HUES6 (cell line): ENCODE data around the gene ITIH1.

Experiments used
- H3K27ac ChIP-seq: 2 replicates; pipeline ENCODE4 v1.7.0; 2013; ENCODE audit warnings: low read depth, mild to moderate bottlenecking, low read length, inconsistent platforms
- H3K27me3 ChIP-seq: 2 replicates; pipeline ENCODE4 v1.6.1; 2013; ENCODE audit warnings: low read length; ENCODE audit not compliant: control insufficient read depth, insufficient read depth
- H3K36me3 ChIP-seq: 2 replicates; pipeline ENCODE4 v1.6.1; 2013; ENCODE audit warnings: low read length; ENCODE audit not compliant: control insufficient read depth, insufficient read depth
- H3K4me1 ChIP-seq: 2 replicates; pipeline ENCODE4 v1.6.1; 2013; ENCODE audit warnings: low read length; ENCODE audit not compliant: control insufficient read depth, insufficient read depth
- H3K4me3 ChIP-seq: 2 replicates; pipeline ENCODE4 v1.5.1; 2013; ENCODE audit warnings: low read depth, low read length
- H3K9ac ChIP-seq: one replicate; pipeline ENCODE4 v1.6.1; 2013; ENCODE audit warnings: mild to moderate bottlenecking, low read length
- H3K9me3 ChIP-seq: 2 replicates; pipeline ENCODE4 v1.6.1; 2013; ENCODE audit warnings: low read depth, low read length; ENCODE audit not compliant: control insufficient read depth, insufficient read depth

Gene ITIH1

DNA sequence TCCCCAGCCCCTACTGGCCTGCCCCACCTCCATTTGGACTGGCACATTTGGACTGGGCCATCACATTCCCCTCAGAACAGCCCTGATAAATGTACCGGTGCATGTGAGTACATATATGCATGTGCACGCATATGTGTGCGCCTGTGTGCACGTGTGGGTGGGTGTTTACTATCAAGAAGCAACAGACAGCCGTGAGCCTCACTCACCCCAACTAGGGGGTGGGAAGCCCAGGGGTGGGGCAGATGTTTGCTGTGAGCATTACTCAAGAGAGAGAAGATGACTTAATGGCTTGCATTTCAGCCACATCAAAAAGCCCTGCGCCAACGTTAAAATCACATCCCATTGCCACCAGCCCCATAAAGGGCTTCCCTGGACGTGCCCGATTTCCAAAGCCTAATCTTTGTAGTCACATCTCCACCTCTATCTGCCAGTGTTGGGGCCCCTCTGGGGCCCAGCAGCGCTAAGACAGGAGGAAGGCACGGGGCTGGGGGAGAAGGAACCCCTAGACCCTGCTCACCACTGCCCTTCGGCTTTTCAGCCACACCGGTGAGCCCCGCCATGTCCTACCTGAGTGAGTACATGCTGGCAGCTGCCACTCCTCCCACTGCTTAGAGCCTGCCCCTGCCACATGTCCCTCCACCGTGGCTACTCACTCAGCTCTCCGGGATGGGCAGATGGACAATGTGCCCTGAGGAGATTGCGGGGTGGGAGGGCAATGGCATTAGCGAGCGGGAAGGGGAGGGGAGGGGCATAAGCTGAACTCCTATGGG is 28.1 kb downstream of the ITIH1 start:
- H3K9me3 ChIP-seq: no peaks in the 10 kb centered on the region
- H3K4me3 ChIP-seq: no peak overlapping the region
- H3K36me3 ChIP-seq: no peaks in the 10 kb centered on the region
- no peaks in the 10 kb centered on the region for H3K27me3 ChIP-seq
- H3K27ac ChIP-seq: no peak overlapping the region
- no peaks in the 10 kb centered on the region for H3K4me1 ChIP-seq
- H3K9ac ChIP-seq: no peak overlapping the region

DNA sequence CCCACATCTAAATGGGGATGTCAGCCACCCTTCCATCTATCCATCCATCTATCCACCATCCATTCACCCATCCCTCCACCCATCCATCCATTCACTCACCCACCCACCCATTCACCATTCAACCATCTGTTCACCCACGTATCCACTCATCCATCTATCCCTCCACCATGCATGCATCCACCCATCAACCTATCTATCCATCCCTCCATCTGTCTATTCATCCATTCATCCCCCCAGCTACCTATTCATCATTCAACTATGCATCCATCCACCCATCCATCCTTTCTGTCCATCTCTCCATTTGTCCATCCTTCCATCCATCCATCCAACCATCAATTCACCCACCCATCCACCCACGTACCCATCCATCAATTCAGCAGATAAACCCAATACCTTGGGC is 31.8 kb downstream of the ITIH1 start:
- Histone ChIP-seq H3K9ac (no peak overlapping the region), H3K27me3 (no peaks in the 10 kb centered on the region), H3K36me3 (no peaks in the 10 kb centered on the region), H3K27ac (no peak overlapping the region), H3K4me1 (no peaks in the 10 kb centered on the region), H3K4me3 (no peak overlapping the region), H3K9me3 (no peaks in the 10 kb centered on the region)

DNA sequence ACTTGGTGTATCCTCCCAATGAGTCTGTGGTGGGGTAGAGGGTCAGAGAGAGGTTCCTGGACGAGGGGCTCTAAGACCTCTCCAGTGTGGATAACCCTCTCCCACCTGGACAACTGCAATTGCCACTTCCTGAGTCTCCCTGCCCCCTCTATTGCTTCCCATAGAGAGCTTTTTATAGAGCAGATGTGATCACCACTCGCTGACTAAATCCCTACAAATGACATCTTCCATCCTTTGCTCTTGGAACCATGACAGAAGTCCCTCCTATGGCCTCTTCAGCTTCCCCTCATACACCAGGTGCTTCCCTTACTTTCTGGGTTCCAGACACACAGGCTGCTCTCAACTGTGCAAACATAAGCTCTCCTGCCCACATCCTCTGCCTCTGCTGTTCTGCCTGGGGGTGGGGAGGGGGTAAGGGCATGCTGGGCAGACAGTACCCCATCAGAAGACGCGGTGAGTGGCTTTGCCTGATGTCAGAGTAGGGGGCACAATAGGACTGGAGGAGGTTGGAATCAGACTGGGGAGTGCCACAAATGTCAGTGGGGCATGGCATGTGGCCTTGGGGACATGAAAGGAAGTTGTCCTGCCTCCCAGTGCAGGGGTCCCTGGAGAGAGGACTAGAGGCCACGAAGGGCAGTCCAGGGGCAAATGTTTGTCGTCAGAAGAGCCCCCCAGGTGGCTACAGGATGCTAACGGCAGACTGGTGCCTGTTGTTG is 32.4 kb downstream of the ITIH1 start:
- no peaks in the 10 kb centered on the region for H3K36me3 ChIP-seq
- H3K4me1 ChIP-seq: no peaks in the 10 kb centered on the region
- no peak overlapping the region for H3K27ac ChIP-seq

DNA sequence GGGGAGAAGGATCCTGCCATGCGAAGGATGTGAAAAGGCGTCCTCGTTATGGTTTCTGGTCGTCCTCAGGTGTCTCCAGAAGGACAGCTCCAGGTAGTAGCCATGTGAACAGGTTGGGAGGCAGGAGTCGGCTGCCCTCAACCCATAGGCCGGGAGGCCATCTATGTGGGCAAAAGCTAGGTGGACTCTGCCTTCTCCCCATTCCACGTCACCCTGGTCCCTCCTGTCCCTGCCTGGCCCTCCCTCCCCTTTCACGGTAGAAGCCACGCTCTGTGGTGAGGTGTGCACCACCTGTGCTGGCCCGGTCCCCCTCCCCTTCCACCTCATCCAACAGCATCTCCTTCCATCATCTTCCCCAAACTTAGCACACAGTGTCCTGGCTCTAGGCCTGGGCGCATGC is 33.5 kb downstream of the ITIH1 start:
- no peaks in the 10 kb centered on the region for H3K27me3 ChIP-seq
- H3K27ac ChIP-seq: no peak overlapping the region
- H3K9ac ChIP-seq: no peak overlapping the region

More for the DNA sequence above, 32.4 kb downstream of the ITIH1 start:
- no peak overlapping the region for H3K9ac ChIP-seq
- H3K9me3 ChIP-seq: no peaks in the 10 kb centered on the region
- H3K4me3 ChIP-seq: no peak overlapping the region
- H3K27me3 ChIP-seq: no peaks in the 10 kb centered on the region

DNA sequence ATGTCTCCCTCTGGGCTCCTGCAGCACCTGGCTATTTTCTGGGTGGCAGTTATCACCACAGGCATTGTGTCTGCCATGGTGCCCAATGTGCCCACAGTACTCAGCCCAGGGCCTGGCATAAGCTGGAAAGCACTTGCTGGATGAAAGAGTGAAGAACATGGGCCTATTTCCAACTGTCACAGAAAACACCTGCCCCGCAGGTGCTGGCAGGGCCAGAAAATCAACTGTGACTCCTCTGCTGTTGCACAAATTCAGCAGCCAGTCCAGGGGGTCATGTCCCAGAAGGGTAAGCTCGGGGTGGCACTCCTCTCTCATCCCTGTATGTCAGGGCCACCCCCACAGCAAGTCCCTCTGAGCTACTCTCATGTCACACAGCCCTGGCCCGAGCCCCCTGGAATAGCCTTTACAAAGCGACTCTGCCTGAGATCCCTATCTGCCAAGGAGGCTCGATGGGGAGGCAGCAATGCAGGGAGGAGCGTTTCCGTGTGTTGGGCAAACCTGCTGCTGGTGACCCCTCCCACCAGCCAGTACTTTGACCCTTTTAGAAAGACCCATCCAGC is 34.1 kb downstream of the ITIH1 start:
- no peaks in the 10 kb centered on the region for H3K4me1 ChIP-seq
- no peaks in the 10 kb centered on the region for H3K27me3 ChIP-seq
- no peak overlapping the region for H3K9ac ChIP-seq
- H3K36me3 ChIP-seq: no peaks in the 10 kb centered on the region
- no peaks in the 10 kb centered on the region for H3K9me3 ChIP-seq
- no peak overlapping the region for H3K4me3 ChIP-seq
- no peak overlapping the region for H3K27ac ChIP-seq

More for the DNA sequence above, 33.5 kb downstream of the ITIH1 start:
- Histone ChIP-seq H3K4me3 (no peak overlapping the region), H3K9me3 (no peaks in the 10 kb centered on the region), H3K36me3 (no peaks in the 10 kb centered on the region), H3K4me1 (no peaks in the 10 kb centered on the region)

DNA sequence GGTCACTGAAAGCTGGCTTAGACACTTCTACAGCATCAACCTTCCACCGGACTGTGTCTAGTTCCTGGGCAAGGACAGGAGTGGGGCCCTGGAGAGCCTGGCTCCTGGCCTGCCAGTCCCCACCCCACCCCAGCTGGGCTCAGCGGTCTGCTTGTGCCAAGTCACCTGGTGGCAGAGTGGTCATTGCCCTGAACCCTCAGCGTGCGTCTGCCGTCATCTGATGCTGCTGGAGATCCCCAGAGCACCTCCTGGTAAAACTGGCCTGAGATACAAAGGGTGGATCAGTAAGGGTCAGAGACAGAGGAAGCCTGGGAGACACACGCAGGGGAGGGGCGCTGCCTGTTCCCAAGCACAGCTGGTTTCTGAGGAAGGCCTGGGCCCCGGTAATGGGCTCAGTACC is 36.4 kb downstream of the ITIH1 start:
- H3K9me3 ChIP-seq: no peaks in the 10 kb centered on the region
- no peak overlapping the region for H3K27ac ChIP-seq
- H3K4me3 ChIP-seq: no peak overlapping the region
- no peaks in the 10 kb centered on the region for H3K4me1 ChIP-seq
- H3K36me3 ChIP-seq: no peaks in the 10 kb centered on the region
- H3K9ac ChIP-seq: no peak overlapping the region
- H3K27me3 ChIP-seq: no peaks in the 10 kb centered on the region

DNA sequence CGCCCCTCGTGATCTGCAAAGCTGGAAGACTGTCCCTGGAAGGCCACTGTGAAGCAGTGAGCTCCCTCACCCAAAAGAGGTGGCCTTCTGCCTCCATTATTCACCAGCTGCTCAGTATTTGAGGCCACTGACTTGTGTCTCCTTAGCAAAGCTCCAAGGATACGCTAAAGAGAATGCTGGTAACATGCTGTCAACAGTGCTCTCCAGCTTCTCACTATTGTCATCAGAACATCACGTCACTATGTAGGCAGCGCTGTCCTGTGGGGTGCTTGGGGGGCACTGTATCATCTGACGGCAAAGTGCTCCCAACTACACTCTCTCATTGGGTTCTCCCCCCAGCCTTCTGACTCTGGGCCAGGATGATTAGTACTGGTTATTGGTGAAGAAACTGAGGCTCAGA is 38.8 kb downstream of the ITIH1 start:
- Histone ChIP-seq H3K27me3 (no peaks in the 10 kb centered on the region), H3K36me3 (no peaks in the 10 kb centered on the region), H3K9me3 (no peaks in the 10 kb centered on the region), H3K9ac (no peak overlapping the region), H3K4me1 (peaks cover 13% of the 10 kb centered on the region), H3K27ac (no peak overlapping the region), H3K4me3 (no peak overlapping the region)

DNA sequence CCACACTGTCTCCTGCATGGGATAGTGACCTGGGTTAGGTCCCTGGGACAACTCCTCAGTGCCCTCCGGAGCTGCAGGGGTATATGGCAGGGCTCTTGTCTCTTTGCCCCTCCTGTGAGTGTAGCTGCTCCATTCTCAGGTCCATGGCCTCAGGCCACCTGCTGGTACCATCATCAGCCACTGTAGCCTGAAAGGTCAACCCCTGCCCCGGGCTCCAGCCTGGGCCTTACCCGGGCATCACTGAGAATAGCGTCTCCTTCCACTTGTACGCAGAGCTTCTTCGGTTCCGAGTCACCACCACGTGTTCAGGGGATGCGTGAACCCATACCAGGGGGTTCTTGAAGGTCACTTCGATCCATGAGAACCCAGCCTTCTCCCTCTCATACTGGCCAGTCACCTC is 39.3 kb downstream of the ITIH1 start:
- Histone ChIP-seq H3K9ac (no peak overlapping the region), H3K27me3 (no peaks in the 10 kb centered on the region), H3K36me3 (no peaks in the 10 kb centered on the region), H3K4me3 (no peak overlapping the region), H3K4me1 (peaks cover 13% of the 10 kb centered on the region), H3K27ac (no peak overlapping the region), H3K9me3 (no peaks in the 10 kb centered on the region)

DNA sequence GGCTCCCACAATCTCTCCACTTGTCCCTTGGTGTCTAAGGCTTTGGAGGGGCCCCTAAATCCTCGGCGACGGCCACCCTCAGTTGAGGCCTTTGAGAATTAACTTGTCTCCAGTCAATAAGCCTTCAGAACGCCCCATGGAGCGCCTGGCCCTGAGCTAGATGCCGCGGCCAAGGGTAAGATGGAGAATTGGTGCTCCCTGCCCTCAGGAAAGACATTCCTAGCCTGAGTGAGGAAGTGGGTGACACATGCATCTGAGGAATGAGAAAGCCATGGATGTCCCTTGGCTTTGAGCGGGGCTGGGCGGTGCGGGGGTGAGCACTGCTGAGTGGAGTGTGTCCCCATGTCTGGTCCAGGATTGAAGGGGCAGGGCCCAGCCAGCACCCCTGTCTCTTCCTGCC is 39.8 kb downstream of the ITIH1 start:
- Histone ChIP-seq H3K36me3 (no peaks in the 10 kb centered on the region), H3K4me1 (peaks cover 13% of the 10 kb centered on the region)

DNA sequence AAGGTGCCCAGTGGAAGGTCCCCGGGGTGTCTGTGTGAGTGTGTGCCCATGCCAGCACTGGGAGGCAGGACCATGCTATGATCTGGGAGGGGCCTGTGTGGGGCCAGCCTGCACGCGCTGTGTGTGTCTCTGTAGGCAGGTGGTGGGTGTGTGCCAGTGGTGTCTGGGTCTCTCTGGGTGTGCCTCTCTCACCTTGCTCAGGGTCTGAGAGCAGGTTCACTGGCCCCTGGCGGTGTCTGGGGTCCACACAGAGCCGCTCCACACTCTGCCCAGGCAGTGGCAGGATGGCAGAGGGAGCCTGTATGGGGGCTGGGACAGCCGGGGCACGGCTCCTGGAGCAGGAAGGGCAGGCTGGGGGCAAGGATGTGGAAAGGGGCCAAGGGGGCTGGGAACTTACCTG is 40.5 kb downstream of the ITIH1 start:
- no peaks in the 10 kb centered on the region for H3K9me3 ChIP-seq

More for the DNA sequence above, 39.8 kb downstream of the ITIH1 start:
- Histone ChIP-seq H3K27ac (no peak overlapping the region), H3K9me3 (no peaks in the 10 kb centered on the region), H3K27me3 (no peaks in the 10 kb centered on the region), H3K4me3 (no peak overlapping the region), H3K9ac (no peak overlapping the region)

DNA sequence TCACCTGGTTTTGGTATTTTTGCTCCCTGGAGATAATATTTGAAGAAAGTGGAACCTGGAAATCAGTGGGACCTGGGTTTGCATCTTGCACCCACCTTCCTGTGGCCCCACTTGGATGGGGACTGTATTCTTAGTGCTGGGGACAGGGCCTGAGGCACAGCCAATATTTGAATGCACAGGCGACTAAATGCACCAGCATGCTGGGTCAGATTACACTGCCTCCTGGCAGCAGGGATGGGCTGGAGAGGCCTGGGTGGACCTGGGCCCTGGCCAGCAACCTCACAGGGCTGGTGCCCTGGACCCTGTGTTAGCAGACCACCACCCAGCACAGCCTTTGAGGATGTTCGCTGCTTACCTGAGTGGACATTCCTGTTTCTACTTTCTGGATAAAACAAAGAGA is 42.5 kb downstream of the ITIH1 start:
- no peaks in the 10 kb centered on the region for H3K9me3 ChIP-seq
- no peaks in the 10 kb centered on the region for H3K27me3 ChIP-seq
- H3K9ac ChIP-seq: no peak overlapping the region
- no peaks in the 10 kb centered on the region for H3K36me3 ChIP-seq
- H3K27ac ChIP-seq: no peak overlapping the region
- H3K4me1 ChIP-seq: peaks cover 13% of the 10 kb centered on the region
- H3K4me3 ChIP-seq: no peak overlapping the region

More for the DNA sequence above, 40.5 kb downstream of the ITIH1 start:
- no peak overlapping the region for H3K27ac ChIP-seq
- H3K36me3 ChIP-seq: no peaks in the 10 kb centered on the region
- no peaks in the 10 kb centered on the region for H3K27me3 ChIP-seq
- H3K4me3 ChIP-seq: no peak overlapping the region
- H3K9ac ChIP-seq: no peak overlapping the region
- H3K4me1 ChIP-seq: peaks cover 13% of the 10 kb centered on the region
